ENCODE results near the gene ASTN2. TPM values are rescaled to one million over a fixed set of nuclear protein-coding genes. Genes with fewer than 3 reads are reported as not detected.

The ASTN2 gene
- total and polyA plus RNA-seq, 10 of the 15 experiments (the other 5 are each of a cell fraction or from before 2014, with no cell fraction given): 1.4 to 15.7 (median 7.0) TPM

DNA sequence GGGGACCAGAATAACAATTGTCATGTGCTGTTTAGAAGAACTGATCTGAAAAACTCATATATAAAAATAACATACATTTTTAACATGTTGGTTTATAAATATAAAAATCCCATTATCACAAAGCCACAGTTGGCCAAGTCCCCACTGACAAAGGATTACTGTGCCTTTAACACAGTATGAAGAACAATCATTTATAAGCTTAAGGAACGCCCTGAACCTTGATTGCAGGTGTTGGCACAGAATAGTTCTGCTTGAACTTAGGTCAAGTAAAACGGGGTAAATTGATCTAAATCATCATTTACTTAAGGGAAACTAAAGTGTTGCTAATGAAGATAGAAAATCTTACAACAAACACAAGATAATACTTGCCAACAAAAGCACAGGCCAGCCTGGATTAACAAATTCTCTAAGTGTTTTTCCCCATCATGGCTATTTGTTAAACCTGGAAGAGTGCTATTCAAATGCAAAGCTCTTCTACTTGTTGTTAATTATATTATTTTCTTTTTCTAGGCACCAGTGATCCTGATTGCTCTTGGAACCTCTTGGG, 46.1 kb downstream of the ASTN2 start:
- SMC1A ChIA-PET (ENCODE audit: uncharacterized antibody, unreplicated experiment): no interaction called here
- Histone ChIP-seq H3K4me3 (no peak overlapping the region), H3K79me2 (ENCODE audit: control insufficient read depth, insufficient read depth, low read length) (no peaks in the 10 kb centered on the region), H3K9me3 (replicated peaks; ENCODE audit: control insufficient read depth, insufficient read depth, low read length) (no peaks in the 10 kb centered on the region), H2AFZ (ENCODE audit: control insufficient read depth, low read depth, low read length) (no peak overlapping the region), H4K20me1 (ENCODE audit: control insufficient read depth, insufficient read depth) (no peaks in the 10 kb centered on the region), H3K36me3 (ENCODE audit: control insufficient read depth in 2 of 2, insufficient read depth in 2 of 2, low read length in 1 of 2) (no peaks in the 10 kb centered on the region), H3K9ac (ENCODE audit: control insufficient read depth, insufficient read depth, low read length) (no peak overlapping the region), H3K27me3 (replicated peaks in 1 of 2; ENCODE audit: control insufficient read depth in 2 of 2, insufficient read depth in 2 of 2, low read length in 1 of 2) (no peaks in the 10 kb centered on the region), H3K4me2 (ENCODE audit: control insufficient read depth, insufficient read depth) (no peak overlapping the region), H3K4me1 (ENCODE audit: control insufficient read depth, insufficient read depth, low read length) (no peaks in the 10 kb centered on the region), H3K27ac (ENCODE audit: control insufficient read depth, insufficient read depth) (no peak overlapping the region)
- 0% methylated on average over 2 of the region's 2 CpGs for WGBS (ENCODE audit: insufficient coverage, insufficient replicate concordance, low lambda C conversion rate, missing lambda C conversion rate)
- FAIRE-seq (no peak), ATAC-seq (no peak), DNase-seq (ENCODE audit: low read depth, low spot score) (no peak)
- CTCF ChIA-PET: no interaction called here
- POLR2A ChIA-PET: no interaction called here
- RAD21 ChIA-PET (ENCODE audit: unreplicated experiment): no interaction called here
- in situ Hi-C loops (cut with MboI) (no loop called here), intact Hi-C loops (cut with micrococcal nuclease; ENCODE audit: unreplicated experiment) (no loop called here)
- TF ChIP-seq MYB (IDR thresholded peaks at IDR 0.05; ENCODE audit: borderline replicate concordance, low read depth, low read length) (no peak), EZH2 (IDR thresholded peaks at IDR 0.05; ENCODE audit: borderline replicate concordance, control insufficient read depth, low read depth, low read length) (no peak), TARDBP (IDR thresholded peaks at IDR 0.05; ENCODE audit: borderline replicate concordance) (no peak), SUPT20H (IDR thresholded peaks at IDR 0.05; ENCODE audit: borderline replicate concordance, control insufficient read depth, low read depth, low read length) (no peak), BRCA1 (IDR thresholded peaks at IDR 0.05; ENCODE audit: low read depth, low read length) (no peak), EGR1 (IDR thresholded peaks at IDR 0.05; ENCODE audit: borderline replicate concordance in 1 of 2, low read depth in 2 of 2, low read length in 2 of 2) (no peak), BCL11A (IDR thresholded peaks at IDR 0.05; ENCODE audit: low read depth, low read length) (no peak), NFXL1 (IDR thresholded peaks at IDR 0.05; ENCODE audit: borderline replicate concordance) (no peak), EP300 (IDR thresholded peaks at IDR 0.05; ENCODE audit: borderline replicate concordance in 1 of 2, control insufficient read depth in 1 of 2, low read depth in 2 of 2, low read length in 2 of 2) (no peak), CBX5 (IDR thresholded peaks at IDR 0.05; ENCODE audit: low read depth) (no peak), SPI1 (IDR thresholded peaks at IDR 0.05; ENCODE audit: borderline replicate concordance, insufficient read depth, low read depth, low read length) (no peak), NRF1 (conservative IDR thresholded peaks at IDR 0.05; ENCODE audit: low read depth, low read length) (no peak), SMC3 (IDR thresholded peaks at IDR 0.05; ENCODE audit: borderline replicate concordance, low read length) (no peak), RBBP5 (conservative IDR thresholded peaks at IDR 0.05) (no peak), JUNB (IDR thresholded peaks at IDR 0.05) (no peak), SMARCA5 (IDR thresholded peaks at IDR 0.05) (no peak), DPF2 (IDR thresholded peaks at IDR 0.05) (no peak), STAT3 (IDR thresholded peaks at IDR 0.05; ENCODE audit: low read depth, low read length) (no peak)
- TF ChIP-seq, protein P1, sequence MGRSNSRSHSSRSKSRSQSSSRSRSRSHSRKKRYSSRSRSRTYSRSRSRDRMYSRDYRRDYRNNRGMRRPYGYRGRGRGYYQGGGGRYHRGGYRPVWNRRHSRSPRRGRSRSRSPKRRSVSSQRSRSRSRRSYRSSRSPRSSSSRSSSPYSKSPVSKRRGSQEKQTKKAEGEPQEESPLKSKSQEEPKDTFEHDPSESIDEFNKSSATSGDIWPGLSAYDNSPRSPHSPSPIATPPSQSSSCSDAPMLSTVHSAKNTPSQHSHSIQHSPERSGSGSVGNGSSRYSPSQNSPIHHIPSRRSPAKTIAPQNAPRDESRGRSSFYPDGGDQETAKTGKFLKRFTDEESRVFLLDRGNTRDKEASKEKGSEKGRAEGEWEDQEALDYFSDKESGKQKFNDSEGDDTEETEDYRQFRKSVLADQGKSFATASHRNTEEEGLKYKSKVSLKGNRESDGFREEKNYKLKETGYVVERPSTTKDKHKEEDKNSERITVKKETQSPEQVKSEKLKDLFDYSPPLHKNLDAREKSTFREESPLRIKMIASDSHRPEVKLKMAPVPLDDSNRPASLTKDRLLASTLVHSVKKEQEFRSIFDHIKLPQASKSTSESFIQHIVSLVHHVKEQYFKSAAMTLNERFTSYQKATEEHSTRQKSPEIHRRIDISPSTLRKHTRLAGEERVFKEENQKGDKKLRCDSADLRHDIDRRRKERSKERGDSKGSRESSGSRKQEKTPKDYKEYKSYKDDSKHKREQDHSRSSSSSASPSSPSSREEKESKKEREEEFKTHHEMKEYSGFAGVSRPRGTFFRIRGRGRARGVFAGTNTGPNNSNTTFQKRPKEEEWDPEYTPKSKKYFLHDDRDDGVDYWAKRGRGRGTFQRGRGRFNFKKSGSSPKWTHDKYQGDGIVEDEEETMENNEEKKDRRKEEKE (IDR thresholded peaks at IDR 0.05): no peak
- TF ChIP-seq, protein P2, sequence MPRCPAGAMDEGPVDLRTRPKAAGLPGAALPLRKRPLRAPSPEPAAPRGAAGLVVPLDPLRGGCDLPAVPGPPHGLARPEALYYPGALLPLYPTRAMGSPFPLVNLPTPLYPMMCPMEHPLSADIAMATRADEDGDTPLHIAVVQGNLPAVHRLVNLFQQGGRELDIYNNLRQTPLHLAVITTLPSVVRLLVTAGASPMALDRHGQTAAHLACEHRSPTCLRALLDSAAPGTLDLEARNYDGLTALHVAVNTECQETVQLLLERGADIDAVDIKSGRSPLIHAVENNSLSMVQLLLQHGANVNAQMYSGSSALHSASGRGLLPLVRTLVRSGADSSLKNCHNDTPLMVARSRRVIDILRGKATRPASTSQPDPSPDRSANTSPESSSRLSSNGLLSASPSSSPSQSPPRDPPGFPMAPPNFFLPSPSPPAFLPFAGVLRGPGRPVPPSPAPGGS (IDR thresholded peaks at IDR 0.05; ENCODE audit: borderline replicate concordance, insufficient read depth, low read depth, low read length, poor library complexity, severe bottlenecking): no peak
- no TSS peak for BruUV-seq (replicated peaks)
